HCT116 (cell line): Measurements from ENCODE around the gene PIP4K2C.

Source experiments
- CEBPB ChIP-seq: IDR thresholded peaks from 2 replicates; pipeline ENCODE4 v1.6.1; 2012; ENCODE audit warnings: low read depth
- EZH2 ChIP-seq: fragments of 200-600 bp; sonication (generic); IDR thresholded peaks from 2 replicates; pipeline ENCODE4 v1.6.1; 2017; ENCODE audit warnings: antibody characterized with exemption, mixed run types
- FOSL1 ChIP-seq: IDR thresholded peaks from 2 replicates; pipeline ENCODE4 v1.6.1; 2012; ENCODE audit warnings: low read depth
- POLR2A ChIP-seq: IDR thresholded peaks from 2 replicates; pipeline ENCODE4 v1.7.0; 2011; ENCODE audit warnings: borderline replicate concordance; ENCODE audit not compliant: insufficient read depth, insufficient read length; ENCODE audit errors: extremely low read depth
- POLR2AphosphoS5 ChIP-seq: IDR thresholded peaks from 2 replicates; pipeline ENCODE4 v1.6.1; 2011; ENCODE audit warnings: mild to moderate bottlenecking, low read depth, low read length, moderate library complexity
- RAD21 ChIP-seq: IDR thresholded peaks from 2 replicates; pipeline ENCODE4 v1.6.1; 2012; ENCODE audit warnings: low read depth, mild to moderate bottlenecking
- SP1 ChIP-seq: IDR thresholded peaks from 2 replicates; pipeline ENCODE4 v1.6.1; 2012; ENCODE audit warnings: low read depth
- ZNF274 ChIP-seq: fragments of 200-500 bp; sonication (Bioruptor generic); IDR thresholded peaks from 2 replicates; pipeline ENCODE4 v1.6.1; 2014; ENCODE audit warnings: mild to moderate bottlenecking, low read depth, low read length, inconsistent platforms
- TF ChIP-seq, protein P1 (sequence below): IDR thresholded peaks from 2 replicates; pipeline ENCODE4 v1.6.1; 2012; ENCODE audit warnings: low read depth
- TF ChIP-seq, protein P2 (sequence below), 3 experiments: fragments of 200-600 bp in 1 of 3; sonication (generic) in 1 of 3; IDR thresholded peaks in 2 of 3; conservative IDR thresholded peaks in 1 of 3; 2 replicates each; pipeline ENCODE4 v1.5.1; 2012 to 2017; ENCODE audit warnings: low read depth in 2 of 3, low read length in 2 of 3, antibody characterized with exemption in 1 of 3, borderline replicate concordance in 1 of 3, control low read depth in 1 of 3, mild to moderate bottlenecking in 1 of 3, mixed read lengths in 1 of 3, mixed run types in 1 of 3, moderate library complexity in 1 of 3; ENCODE audit not compliant: insufficient read depth in 1 of 3

DNA sequence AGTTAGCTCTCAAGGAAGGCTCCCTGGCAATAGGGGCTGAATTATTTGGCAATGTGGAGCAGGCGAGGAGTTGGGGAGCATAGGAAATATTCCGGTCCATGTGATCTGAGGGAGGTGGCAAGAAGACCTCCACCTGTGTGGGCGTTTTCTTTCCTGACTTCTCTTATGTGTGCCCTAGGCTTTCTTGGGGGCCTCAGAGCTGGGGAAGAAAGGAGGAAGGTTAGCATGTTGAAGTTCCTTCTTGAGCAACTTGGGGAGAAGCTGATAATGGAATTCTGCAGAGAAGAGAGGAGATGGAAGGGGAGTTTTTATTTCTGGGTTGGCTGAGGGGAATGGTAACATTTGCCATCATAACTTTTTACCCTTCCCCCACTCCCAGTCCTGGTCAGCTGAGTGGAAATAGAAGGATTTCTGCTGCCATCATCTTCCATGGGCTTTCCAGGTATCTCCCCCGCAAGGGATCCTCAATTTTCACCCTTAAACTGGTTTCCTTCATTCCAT, 14.9 kb downstream of the PIP4K2C start:
- TF ChIP-seq FOSL1: no peak
- no peak for TF ChIP-seq SP1
- TF ChIP-seq POLR2A: no peak
- no peak for TF ChIP-seq POLR2AphosphoS5
- TF ChIP-seq EZH2: no peak
- no peak for TF ChIP-seq RAD21
- TF ChIP-seq, protein P1, sequence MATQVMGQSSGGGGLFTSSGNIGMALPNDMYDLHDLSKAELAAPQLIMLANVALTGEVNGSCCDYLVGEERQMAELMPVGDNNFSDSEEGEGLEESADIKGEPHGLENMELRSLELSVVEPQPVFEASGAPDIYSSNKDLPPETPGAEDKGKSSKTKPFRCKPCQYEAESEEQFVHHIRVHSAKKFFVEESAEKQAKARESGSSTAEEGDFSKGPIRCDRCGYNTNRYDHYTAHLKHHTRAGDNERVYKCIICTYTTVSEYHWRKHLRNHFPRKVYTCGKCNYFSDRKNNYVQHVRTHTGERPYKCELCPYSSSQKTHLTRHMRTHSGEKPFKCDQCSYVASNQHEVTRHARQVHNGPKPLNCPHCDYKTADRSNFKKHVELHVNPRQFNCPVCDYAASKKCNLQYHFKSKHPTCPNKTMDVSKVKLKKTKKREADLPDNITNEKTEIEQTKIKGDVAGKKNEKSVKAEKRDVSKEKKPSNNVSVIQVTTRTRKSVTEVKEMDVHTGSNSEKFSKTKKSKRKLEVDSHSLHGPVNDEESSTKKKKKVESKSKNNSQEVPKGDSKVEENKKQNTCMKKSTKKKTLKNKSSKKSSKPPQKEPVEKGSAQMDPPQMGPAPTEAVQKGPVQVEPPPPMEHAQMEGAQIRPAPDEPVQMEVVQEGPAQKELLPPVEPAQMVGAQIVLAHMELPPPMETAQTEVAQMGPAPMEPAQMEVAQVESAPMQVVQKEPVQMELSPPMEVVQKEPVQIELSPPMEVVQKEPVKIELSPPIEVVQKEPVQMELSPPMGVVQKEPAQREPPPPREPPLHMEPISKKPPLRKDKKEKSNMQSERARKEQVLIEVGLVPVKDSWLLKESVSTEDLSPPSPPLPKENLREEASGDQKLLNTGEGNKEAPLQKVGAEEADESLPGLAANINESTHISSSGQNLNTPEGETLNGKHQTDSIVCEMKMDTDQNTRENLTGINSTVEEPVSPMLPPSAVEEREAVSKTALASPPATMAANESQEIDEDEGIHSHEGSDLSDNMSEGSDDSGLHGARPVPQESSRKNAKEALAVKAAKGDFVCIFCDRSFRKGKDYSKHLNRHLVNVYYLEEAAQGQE: no peak
- TF ChIP-seq, protein P2, sequence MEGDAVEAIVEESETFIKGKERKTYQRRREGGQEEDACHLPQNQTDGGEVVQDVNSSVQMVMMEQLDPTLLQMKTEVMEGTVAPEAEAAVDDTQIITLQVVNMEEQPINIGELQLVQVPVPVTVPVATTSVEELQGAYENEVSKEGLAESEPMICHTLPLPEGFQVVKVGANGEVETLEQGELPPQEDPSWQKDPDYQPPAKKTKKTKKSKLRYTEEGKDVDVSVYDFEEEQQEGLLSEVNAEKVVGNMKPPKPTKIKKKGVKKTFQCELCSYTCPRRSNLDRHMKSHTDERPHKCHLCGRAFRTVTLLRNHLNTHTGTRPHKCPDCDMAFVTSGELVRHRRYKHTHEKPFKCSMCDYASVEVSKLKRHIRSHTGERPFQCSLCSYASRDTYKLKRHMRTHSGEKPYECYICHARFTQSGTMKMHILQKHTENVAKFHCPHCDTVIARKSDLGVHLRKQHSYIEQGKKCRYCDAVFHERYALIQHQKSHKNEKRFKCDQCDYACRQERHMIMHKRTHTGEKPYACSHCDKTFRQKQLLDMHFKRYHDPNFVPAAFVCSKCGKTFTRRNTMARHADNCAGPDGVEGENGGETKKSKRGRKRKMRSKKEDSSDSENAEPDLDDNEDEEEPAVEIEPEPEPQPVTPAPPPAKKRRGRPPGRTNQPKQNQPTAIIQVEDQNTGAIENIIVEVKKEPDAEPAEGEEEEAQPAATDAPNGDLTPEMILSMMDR (IDR thresholded peaks at IDR 0.05 in 2 of 3, conservative IDR thresholded peaks at IDR 0.05 in 1 of 3; ENCODE audit: borderline replicate concordance in 1 of 3, insufficient read depth in 1 of 3, low read depth in 2 of 3, low read length in 2 of 3): no peak
- TF ChIP-seq ZNF274: no peak
- TF ChIP-seq CEBPB: no peak
